Tibial artery (tissue), 4 donors: ENCODE measurements around the gene BROX.
"Not testable (repeated sequence)": the region's sequence is repeated elsewhere in the genome, so short reads cannot be mapped to it uniquely, and the experiment has no call there.

ENCODE experiments used
- DNase-seq, 2 donors: peaks; one replicate each; pipeline ENCODE4 v3.0.0-alpha.2; 2019
- H3K27ac ChIP-seq, 2 donors: fragments of 200-600 bp; sonication (generic) in 1 of 2; 1 replicate in 1 of 2; 2 replicates in 1 of 2; pipeline ENCODE4 v1.5.1; 2018 to 2019; ENCODE audit warnings: mild to moderate bottlenecking in 1 of 2
- H3K27me3 ChIP-seq, 2 donors: fragments of 200-600 bp; sonication (generic) in 1 of 2; one replicate each; pipeline versions ENCODE4 v1.5.1 to v1.6.0; 2016 to 2019
- H3K36me3 ChIP-seq, 3 donors: fragments of 200-600 bp; sonication (generic) in 2 of 3; one replicate each; pipeline ENCODE4 v1.5.1; 2016 to 2019; ENCODE audit warnings: mild to moderate bottlenecking in 2 of 3
- H3K4me1 ChIP-seq, 4 donors: fragments of 200-600 bp; sonication (generic) in 2 of 4; 1 replicate in 3 of 4; 2 replicates in 1 of 4; pipeline ENCODE4 v1.5.1; 2016 to 2019
- H3K4me3 ChIP-seq, 2 donors: fragments of 200-600 bp; sonication (generic) in 1 of 2; 1 replicate in 1 of 2; 2 replicates in 1 of 2; pipeline ENCODE4 v1.5.1; 2018 to 2019; ENCODE audit warnings: mild to moderate bottlenecking in 2 of 2
- H3K9me3 ChIP-seq, 3 donors: fragments of 200-600 bp; sonication (generic) in 1 of 3; one replicate each; pipeline ENCODE4 v1.5.1; 2016 to 2019
- intact Hi-C: fragments of 100-400 bp; cut with DNase I; formaldehyde crosslinking; loops from one replicate; pipeline ENCODE4 v1.15.0; 2023; ENCODE audit warnings: low total_unique reads
- TF ChIP-seq, protein P1 (sequence below), 2 experiments: fragments of 200-600 bp in 1 of 2; fragments of 450-650 bp in 1 of 2; IDR thresholded peaks; one replicate each; pipeline ENCODE4 v1.5.1; 2017 to 2019; ENCODE audit warnings: antibody characterized with exemption in 2 of 2, mild to moderate bottlenecking in 1 of 2, moderate library complexity in 1 of 2

BROX gene, protein sequence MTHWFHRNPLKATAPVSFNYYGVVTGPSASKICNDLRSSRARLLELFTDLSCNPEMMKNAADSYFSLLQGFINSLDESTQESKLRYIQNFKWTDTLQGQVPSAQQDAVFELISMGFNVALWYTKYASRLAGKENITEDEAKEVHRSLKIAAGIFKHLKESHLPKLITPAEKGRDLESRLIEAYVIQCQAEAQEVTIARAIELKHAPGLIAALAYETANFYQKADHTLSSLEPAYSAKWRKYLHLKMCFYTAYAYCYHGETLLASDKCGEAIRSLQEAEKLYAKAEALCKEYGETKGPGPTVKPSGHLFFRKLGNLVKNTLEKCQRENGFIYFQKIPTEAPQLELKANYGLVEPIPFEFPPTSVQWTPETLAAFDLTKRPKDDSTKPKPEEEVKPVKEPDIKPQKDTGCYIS

DNA sequence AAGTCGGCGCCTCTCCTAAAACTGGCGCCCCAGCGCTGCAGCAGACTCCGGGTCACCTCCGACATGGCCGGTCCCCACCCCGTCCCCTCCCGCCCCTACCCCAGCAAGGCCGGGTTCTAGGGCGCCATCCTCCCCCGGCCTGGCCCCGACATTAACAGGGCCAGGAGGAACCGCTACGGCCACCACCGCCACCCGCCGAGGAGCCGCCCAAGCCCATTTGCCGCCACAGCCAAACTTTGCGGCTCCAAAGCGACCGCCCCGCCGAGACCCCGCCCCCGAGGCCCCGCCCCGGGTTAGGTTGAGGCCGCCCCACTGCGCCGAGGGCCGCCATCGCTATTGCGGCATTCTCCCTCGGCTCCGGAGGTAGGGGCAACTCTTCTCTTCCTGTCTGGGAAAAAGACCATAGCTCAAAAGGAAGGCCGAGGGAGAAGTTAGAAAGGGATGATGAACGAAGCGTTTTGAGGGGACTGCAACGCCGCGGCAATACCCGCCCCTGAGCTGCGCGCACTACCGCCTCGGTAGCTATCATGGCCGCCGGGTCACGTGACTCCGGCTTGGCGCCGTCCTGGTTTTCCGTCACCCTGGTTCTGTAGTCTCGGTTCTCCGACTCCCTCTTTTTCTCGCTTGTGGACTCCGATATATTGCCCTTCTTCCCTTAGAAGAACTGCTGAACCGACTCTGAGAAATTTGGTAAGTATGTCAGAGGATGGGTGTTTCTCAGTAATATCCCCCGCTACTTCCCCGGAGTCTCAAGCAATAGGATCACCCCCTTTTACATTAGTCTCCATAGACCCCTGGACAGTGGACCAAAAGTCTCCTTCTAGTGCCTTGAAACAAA, at the start of gene BROX, which contains the start of gene AIDA:
Gene BROX, plus strand, starts transcription at position 312 of the 838 bp plus-strand sequence. CDS start 3,136 bp downstream, outside the sequence.
Gene AIDA, minus strand, starts transcription at position 239 of the 838 bp plus-strand sequence. Its CDS starts 174 bp downstream, at position 65.
- H3K4me3 ChIP-seq = peak within 1 kb of the TSS; percentile 67 to 74
- no peaks in the 10 kb centered on the region for H3K27me3 ChIP-seq
- peak; percentile 91 to 97 for DNase-seq
- no peaks in the 10 kb centered on the region for H3K9me3 ChIP-seq
- H3K4me1 ChIP-seq = peaks cover 0 to 35% (median 19%) of the 10 kb centered on the region in 4 donors
- peak within 1 kb of the TSS; percentile 95 for H3K27ac ChIP-seq
- TF ChIP-seq, protein P1, sequence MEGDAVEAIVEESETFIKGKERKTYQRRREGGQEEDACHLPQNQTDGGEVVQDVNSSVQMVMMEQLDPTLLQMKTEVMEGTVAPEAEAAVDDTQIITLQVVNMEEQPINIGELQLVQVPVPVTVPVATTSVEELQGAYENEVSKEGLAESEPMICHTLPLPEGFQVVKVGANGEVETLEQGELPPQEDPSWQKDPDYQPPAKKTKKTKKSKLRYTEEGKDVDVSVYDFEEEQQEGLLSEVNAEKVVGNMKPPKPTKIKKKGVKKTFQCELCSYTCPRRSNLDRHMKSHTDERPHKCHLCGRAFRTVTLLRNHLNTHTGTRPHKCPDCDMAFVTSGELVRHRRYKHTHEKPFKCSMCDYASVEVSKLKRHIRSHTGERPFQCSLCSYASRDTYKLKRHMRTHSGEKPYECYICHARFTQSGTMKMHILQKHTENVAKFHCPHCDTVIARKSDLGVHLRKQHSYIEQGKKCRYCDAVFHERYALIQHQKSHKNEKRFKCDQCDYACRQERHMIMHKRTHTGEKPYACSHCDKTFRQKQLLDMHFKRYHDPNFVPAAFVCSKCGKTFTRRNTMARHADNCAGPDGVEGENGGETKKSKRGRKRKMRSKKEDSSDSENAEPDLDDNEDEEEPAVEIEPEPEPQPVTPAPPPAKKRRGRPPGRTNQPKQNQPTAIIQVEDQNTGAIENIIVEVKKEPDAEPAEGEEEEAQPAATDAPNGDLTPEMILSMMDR (IDR thresholded peaks at IDR 0.05) = no peak
- intact Hi-C loops = loop anchor here (10.0 kb wide), 1 partner anchor 68 kb away; no protein-coding TSS in a partner anchor
- peaks cover 13 to 25% (median 20%) of the 10 kb centered on the region in 3 donors for H3K36me3 ChIP-seq

DNA sequence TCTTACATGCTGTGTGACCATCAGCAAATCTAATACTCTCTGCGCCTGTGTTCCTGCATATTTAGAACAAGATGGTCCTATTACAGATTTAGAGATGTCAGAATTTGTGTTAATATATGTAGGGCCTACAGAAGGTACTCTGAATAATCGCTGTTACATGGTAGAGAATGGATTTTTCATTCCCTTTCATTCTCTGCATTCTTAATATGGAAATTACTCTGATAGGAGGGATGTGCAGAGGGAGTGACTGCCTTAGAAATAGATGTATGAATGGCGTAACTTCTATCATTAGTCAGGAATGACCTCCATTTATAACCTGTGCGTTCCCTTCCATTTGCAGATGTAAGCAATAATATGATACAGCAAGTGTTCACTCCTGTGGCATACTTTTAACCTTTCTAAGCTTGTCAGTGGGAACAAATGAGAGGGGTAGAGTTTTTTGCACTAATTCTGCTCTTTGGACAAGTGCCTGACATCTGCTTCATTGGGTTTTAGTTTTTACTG, 48.9 kb upstream of the BROX start:
- intact Hi-C loops = no loop called here
- no peak overlapping the region for H3K4me3 ChIP-seq
- TF ChIP-seq, protein P1 (IDR thresholded peaks at IDR 0.05) = no peak
- H3K36me3 ChIP-seq = peaks cover 88 to 91% (median 91%) of the 10 kb centered on the region in 3 donors
- no peaks in the 10 kb centered on the region for H3K4me1 ChIP-seq
- H3K9me3 ChIP-seq = no peaks in the 10 kb centered on the region
- H3K27me3 ChIP-seq = no peaks in the 10 kb centered on the region
- DNase-seq = no peak
- no peak overlapping the region for H3K27ac ChIP-seq

DNA sequence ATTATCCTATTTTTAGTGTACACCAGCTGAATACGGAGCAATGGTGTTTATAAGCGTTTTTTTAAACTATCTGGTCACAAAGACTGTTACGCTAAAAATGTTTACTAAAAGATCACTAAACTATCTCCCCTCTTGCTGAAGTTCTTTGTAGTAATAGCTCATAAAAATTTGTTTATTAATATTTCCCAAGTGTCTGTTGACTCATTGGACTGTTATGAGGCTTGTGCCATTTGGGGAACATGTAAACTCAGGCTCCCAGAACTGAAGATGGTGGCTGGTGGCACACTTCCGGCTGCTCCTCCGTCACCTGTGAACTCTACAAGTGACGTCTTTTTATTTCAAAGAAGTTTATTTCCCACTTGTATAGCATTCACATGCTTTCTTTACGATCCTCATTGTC, 46.4 kb upstream of the BROX start:
- TF ChIP-seq, protein P1 (IDR thresholded peaks at IDR 0.05) = no peak
- peaks cover 63 to 77% (median 66%) of the 10 kb centered on the region in 3 donors for H3K36me3 ChIP-seq
- no peak overlapping the region for H3K4me3 ChIP-seq
- no peak overlapping the region for H3K27ac ChIP-seq
- no peaks in the 10 kb centered on the region for H3K9me3 ChIP-seq
- no peaks in the 10 kb centered on the region for H3K4me1 ChIP-seq
- no peaks in the 10 kb centered on the region for H3K27me3 ChIP-seq
- DNase-seq = no peak
- intact Hi-C loops = no loop called here

DNA sequence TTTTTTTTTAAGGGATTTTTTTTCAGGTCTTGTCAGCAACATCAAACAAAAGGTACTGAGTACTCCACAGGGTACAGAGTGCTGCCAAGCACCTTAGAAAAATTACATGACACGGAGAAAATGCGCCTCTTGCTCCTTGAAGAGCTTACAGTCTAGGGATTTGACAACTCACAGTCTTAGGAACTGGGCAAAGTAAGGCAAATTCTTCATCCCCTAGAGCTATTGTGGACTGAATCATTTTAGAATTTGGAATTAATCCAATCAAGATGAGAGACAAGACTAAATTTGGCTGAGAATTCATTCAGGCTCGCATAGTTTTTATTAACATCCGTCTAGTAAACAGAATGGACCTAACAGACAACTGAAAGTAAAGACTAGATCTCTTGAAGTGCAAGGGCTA, 44.2 kb upstream of the BROX start:
- H3K9me3 ChIP-seq, H3K27me3 ChIP-seq, H3K27ac ChIP-seq, DNase-seq, H3K4me3 ChIP-seq, H3K4me1 ChIP-seq, intact Hi-C loops: not testable (repeated sequence)
- H3K36me3 ChIP-seq = peaks cover 49 to 78% (median 66%) of the 10 kb centered on the region in 3 donors

DNA sequence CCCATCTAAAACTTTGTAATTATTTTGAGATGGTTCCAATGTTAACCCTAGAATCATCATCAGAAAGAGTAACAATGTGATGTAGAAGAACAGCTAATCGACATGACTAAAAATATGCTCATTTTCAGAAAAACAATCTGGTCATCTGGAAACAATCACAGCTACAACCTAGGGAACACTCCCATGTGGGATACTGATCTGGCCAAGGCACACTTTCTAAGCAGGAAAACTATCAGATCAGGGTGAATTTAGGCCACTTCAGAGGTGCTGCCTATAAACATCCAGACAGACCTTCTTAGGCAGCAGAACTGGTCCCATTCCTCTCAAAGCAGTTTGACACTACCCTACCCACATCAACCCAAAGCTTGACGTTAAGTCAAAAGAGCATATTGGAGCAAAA, 43.3 kb upstream of the BROX start:
- intact Hi-C loops, H3K4me1 ChIP-seq, H3K27me3 ChIP-seq, DNase-seq, H3K27ac ChIP-seq, H3K4me3 ChIP-seq, H3K9me3 ChIP-seq: not testable (repeated sequence)
- H3K36me3 ChIP-seq = peaks cover 48 to 78% (median 64%) of the 10 kb centered on the region in 3 donors

DNA sequence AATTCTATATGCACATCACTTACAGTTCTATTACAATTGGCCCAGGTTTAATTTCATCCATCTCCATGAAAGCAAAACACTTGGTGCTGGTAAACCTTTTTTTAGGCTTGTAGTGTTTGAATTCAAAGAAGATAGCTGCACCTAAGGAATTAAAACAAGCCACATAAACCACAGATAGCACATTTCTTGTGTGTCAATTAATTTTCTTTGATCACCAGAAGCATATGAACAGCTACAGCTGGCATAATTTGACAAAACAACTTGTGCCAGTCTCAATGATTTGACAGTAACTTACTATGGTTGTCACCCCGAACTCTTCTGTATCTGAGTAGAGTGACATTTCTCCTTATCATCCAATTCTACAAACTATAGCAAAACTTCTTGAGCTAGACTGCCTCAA, 42.3 kb upstream of the BROX start:
- no peaks in the 10 kb centered on the region for H3K27me3 ChIP-seq
- no peak overlapping the region for H3K27ac ChIP-seq
- peaks cover 48 to 78% (median 58%) of the 10 kb centered on the region in 3 donors for H3K36me3 ChIP-seq
- no peak for DNase-seq
- intact Hi-C loops = no loop called here
- no peaks in the 10 kb centered on the region for H3K9me3 ChIP-seq
- no peak overlapping the region for H3K4me3 ChIP-seq
- H3K4me1 ChIP-seq = no peaks in the 10 kb centered on the region
- TF ChIP-seq, protein P1 (IDR thresholded peaks at IDR 0.05) = no peak
